ENCODE measurements around the gene SLC16A13. TPM values are rescaled to one million over a fixed set of nuclear protein-coding genes. Genes with fewer than 3 reads are reported as not detected.

The SLC16A13 gene
- total and polyA plus RNA-seq, 7 experiments from 2014 or later: 1.8 to 20.9 (median 4.4) TPM

Other genes with a start within 250 kb of the SLC16A13 start
- not detected for gene TEKT1, start 204.3 kb upstream of the SLC16A13 start, total RNA-seq
- gene TEKT1, start 204.3 kb upstream of the SLC16A13 start, polyA plus RNA-seq: not detected
- gene ALOX12, start 40.0 kb upstream of the SLC16A13 start, total RNA-seq: 1 to 10 TPM in 1 of 5 experiments, not detected in 4; 1.0 TPM
- gene ALOX12, start 40.0 kb upstream of the SLC16A13 start, polyA plus RNA-seq: under 1 TPM; 0.08 to 0.48 TPM
- gene RNASEK, start 23.4 kb upstream of the SLC16A13 start, total RNA-seq: 100 to 1,000 TPM; 107 to 184 (median 140) TPM
- gene RNASEK, start 23.4 kb upstream of the SLC16A13 start, polyA plus RNA-seq: 100 to 1,000 TPM; 539 to 628 TPM
- gene BCL6B, start 13.0 kb upstream of the SLC16A13 start, total RNA-seq: under 1 TPM in 1 of 5 experiments, not detected in 4; 0.70 TPM
- not detected for gene BCL6B, start 13.0 kb upstream of the SLC16A13 start, polyA plus RNA-seq
- 1 to 10 TPM in 3 of 5 experiments, under 1 TPM in 2; 0.24 to 1.7 (median 1.4) TPM for gene SLC16A11, start 8.1 kb downstream of the SLC16A13 start, total RNA-seq
- gene SLC16A11, start 8.1 kb downstream of the SLC16A13 start, polyA plus RNA-seq: 1 to 10 TPM; 1.1 TPM
- 10 to 100 TPM in 1 of 5 experiments, 1 to 10 TPM in 3, not detected in 1; 1.4 to 10.6 (median 4.9) TPM for gene CLEC10A, start 44.2 kb downstream of the SLC16A13 start, total RNA-seq
- not detected for gene CLEC10A, start 44.2 kb downstream of the SLC16A13 start, polyA plus RNA-seq
- gene ASGR2, start 78.8 kb downstream of the SLC16A13 start, total RNA-seq: 10 to 100 TPM in 1 of 5 experiments, 1 to 10 TPM in 1, under 1 TPM in 1, not detected in 2; 0.27 to 15.0 (median 1.9) TPM
- gene ASGR2, start 78.8 kb downstream of the SLC16A13 start, polyA plus RNA-seq: not detected
- 10 to 100 TPM in 1 of 5 experiments, 1 to 10 TPM in 1, under 1 TPM in 2, not detected in 1; 0.79 to 11.9 (median 1.3) TPM for gene ASGR1, start 143.4 kb downstream of the SLC16A13 start, total RNA-seq
- not detected for gene ASGR1, start 143.4 kb downstream of the SLC16A13 start, polyA plus RNA-seq
- 10 to 100 TPM; 10.9 to 25.4 (median 16.5) TPM for gene DLG4, start 183.8 kb downstream of the SLC16A13 start, total RNA-seq
- gene DLG4, start 183.8 kb downstream of the SLC16A13 start, polyA plus RNA-seq: under 1 TPM; 0.26 to 0.83 TPM
- gene ACADVL, start 183.9 kb downstream of the SLC16A13 start, total RNA-seq: 100 to 1,000 TPM; 287 to 390 (median 339) TPM
- 10 to 100 TPM; 75.3 to 88.4 TPM for gene ACADVL, start 183.9 kb downstream of the SLC16A13 start, polyA plus RNA-seq
- 10 to 100 TPM; 51.2 to 91.5 (median 52.3) TPM for gene DVL2, start 198.5 kb downstream of the SLC16A13 start, total RNA-seq
- gene DVL2, start 198.5 kb downstream of the SLC16A13 start, polyA plus RNA-seq: 10 to 100 TPM; 15.1 to 31.1 TPM
- gene PHF23, start 203.4 kb downstream of the SLC16A13 start, total RNA-seq: 10 to 100 TPM; 12.3 to 58.7 (median 55.2) TPM
- gene PHF23, start 203.4 kb downstream of the SLC16A13 start, polyA plus RNA-seq: 10 to 100 TPM; 16.0 to 41.3 TPM
- gene GABARAP, start 206.4 kb downstream of the SLC16A13 start, total RNA-seq: 100 to 1,000 TPM; 214 to 427 (median 286) TPM
- gene GABARAP, start 206.4 kb downstream of the SLC16A13 start, polyA plus RNA-seq: 100 to 1,000 TPM; 656 to 950 TPM
- gene CTDNEP1, start 215.7 kb downstream of the SLC16A13 start, total RNA-seq: 100 to 1,000 TPM in 4 of 5 experiments, 10 to 100 TPM in 1; 96.8 to 173 (median 133) TPM
- gene CTDNEP1, start 215.7 kb downstream of the SLC16A13 start, polyA plus RNA-seq: 10 to 100 TPM; 38.3 to 45.4 TPM
- 10 to 100 TPM; 26.9 to 49.1 (median 32.9) TPM for gene ELP5, start 216.2 kb downstream of the SLC16A13 start, total RNA-seq
- 10 to 100 TPM; 60.4 to 89.9 TPM for gene ELP5, start 216.2 kb downstream of the SLC16A13 start, polyA plus RNA-seq
- 1 to 10 TPM in 2 of 5 experiments, under 1 TPM in 3; 0.29 to 3.8 (median 0.81) TPM for gene CLDN7, start 226.5 kb downstream of the SLC16A13 start, total RNA-seq
- gene CLDN7, start 226.5 kb downstream of the SLC16A13 start, polyA plus RNA-seq: 1 to 10 TPM; 1.7 to 2.9 TPM
- gene SLC2A4, start 245.7 kb downstream of the SLC16A13 start, total RNA-seq: not detected
- gene SLC2A4, start 245.7 kb downstream of the SLC16A13 start, polyA plus RNA-seq: not detected

Data from naive thymus-derived CD4-positive, alpha-beta T cell (primary cell).